HepG2 (cell line): Measurements from ENCODE around the gene RNASE8. TPM values are rescaled to one million over a fixed set of nuclear protein-coding genes. Genes with fewer than 3 reads are reported as not detected.

Experiments used
- ASH2L ChIP-seq: fragments of 300-600, 200-600 bp; sonication (generic); IDR thresholded peaks from 2 replicates; pipeline ENCODE4 v1.7.0; 2017; ENCODE audit warnings: low read depth, mild to moderate bottlenecking, moderate library complexity, mixed read lengths, low read length; ENCODE audit not compliant: insufficient read length
- DPF2 ChIP-seq: sonication (generic); formaldehyde crosslinking; IDR thresholded peaks from 2 replicates; pipeline ENCODE4 v1.4.0; 2020; ENCODE audit warnings: mild to moderate bottlenecking, low read depth, missing genetic modification reagents, borderline replicate concordance
- HNRNPH1 ChIP-seq: fragments of 200-400 bp; formaldehyde crosslinking; optimal IDR thresholded peaks from 2 replicates; pipeline ENCODE3; 2017; ENCODE audit warnings: mild to moderate bottlenecking, low read depth, low read length
- HNRNPLL ChIP-seq: fragments of 200-400 bp; formaldehyde crosslinking; IDR thresholded peaks from 2 replicates; pipeline ENCODE4 v1.6.1; 2017; ENCODE audit warnings: mild to moderate bottlenecking, low read depth, low read length; ENCODE audit not compliant: poor library complexity, severe bottlenecking
- KLF16 ChIP-seq, 2 experiments: sonication (generic) in 1 of 2; formaldehyde crosslinking in 1 of 2; IDR thresholded peaks; 2 replicates each; pipeline versions ENCODE4 v1.6.1 to v1.8.0; 2016 to 2023; ENCODE audit warnings: missing genetic modification reagents in 2 of 2, missing compliant biosample characterization in 1 of 2
- POLR2A ChIP-seq, 2 experiments: IDR thresholded peaks; 2 replicates each; pipeline ENCODE4 v1.6.1; 2011; ENCODE audit warnings: low read depth in 2 of 2, low read length in 2 of 2, mild to moderate bottlenecking in 1 of 2, moderate library complexity in 1 of 2; ENCODE audit not compliant: insufficient read depth in 1 of 2
- RBM39 ChIP-seq: fragments of 200-400 bp; formaldehyde crosslinking; IDR thresholded peaks from one replicate; pipeline ENCODE4 v1.6.1; 2018; ENCODE audit warnings: antibody characterized with exemption, mild to moderate bottlenecking, low read depth, low read length; ENCODE audit not compliant: poor library complexity, severe bottlenecking
- RCOR2 ChIP-seq: IDR thresholded peaks from 2 replicates; pipeline ENCODE4 v1.6.1; 2016; ENCODE audit warnings: missing biosample characterization, missing genetic modification reagents
- TFE3 ChIP-seq: IDR thresholded peaks from 2 replicates; pipeline ENCODE4 v1.6.1; 2016
- WIZ ChIP-seq: sonication (generic); formaldehyde crosslinking; IDR thresholded peaks from 2 replicates; pipeline ENCODE4 v1.5.1; 2020; ENCODE audit warnings: mild to moderate bottlenecking, missing genetic modification reagents
- ZBTB21 ChIP-seq: sonication (generic); formaldehyde crosslinking; IDR thresholded peaks from 2 replicates; pipeline ENCODE4 v1.4.0; 2020; ENCODE audit warnings: missing genetic modification reagents
- ZBTB38 ChIP-seq: sonication (generic); formaldehyde crosslinking; IDR thresholded peaks from 2 replicates; pipeline ENCODE4 v1.5.1; 2020; ENCODE audit warnings: mild to moderate bottlenecking, missing genetic modification reagents
- ZBTB42 ChIP-seq: sonication (generic); formaldehyde crosslinking; IDR thresholded peaks from 2 replicates; pipeline ENCODE4 v1.5.0; 2020; ENCODE audit warnings: mild to moderate bottlenecking, missing genetic modification reagents
- ZBTB44 ChIP-seq: sonication (generic); formaldehyde crosslinking; IDR thresholded peaks from 2 replicates; pipeline ENCODE4 v1.4.0; 2020; ENCODE audit warnings: missing genetic modification reagents
- ZNF142 ChIP-seq: sonication (generic); formaldehyde crosslinking; IDR thresholded peaks from 2 replicates; pipeline ENCODE4 v1.4.0; 2020; ENCODE audit warnings: missing genetic modification reagents
- ZNF24 ChIP-seq: fragments of 450-650 bp; IDR thresholded peaks from 2 replicates; pipeline ENCODE4 v1.6.1; 2017; ENCODE audit warnings: antibody characterized with exemption, mild to moderate bottlenecking
- ZNF33B ChIP-seq: sonication (generic); formaldehyde crosslinking; IDR thresholded peaks from 2 replicates; pipeline ENCODE4 v1.5.1; 2020; ENCODE audit warnings: mild to moderate bottlenecking, missing genetic modification reagents
- ZNF75D ChIP-seq: sonication (generic); formaldehyde crosslinking; IDR thresholded peaks from 2 replicates; pipeline ENCODE4 v1.8.1; 2023; ENCODE audit warnings: missing genetic modification reagents, mild to moderate bottlenecking, borderline replicate concordance
- ZNF766 ChIP-seq: sonication (generic); formaldehyde crosslinking; IDR thresholded peaks from 2 replicates; pipeline ENCODE4 v1.5.0; 2020; ENCODE audit warnings: missing genetic modification reagents, borderline replicate concordance
- polyA plus RNA-seq, 8 experiments: library from polyadenylated mRNA; depleted of rRNA in 3 of 8; stranded (reverse) in 7 of 8; unstranded in 1 of 8; fragments of >200 nt; fragmentation: Illumina TruSeq in 4 of 8; extraction: Trizol in 4 of 8; gene quantifications; 2 replicates each; pipeline versions ENCODE4 v1.2.1 to v1.2.3, GENCODE V29; 2011 to 2016; ENCODE audit warnings: low read depth in 4 of 8, missing spikeins in 1 of 8, mixed read lengths in 1 of 8; ENCODE audit not compliant: insufficient read depth in 1 of 8
- total RNA-seq, 5 experiments: library from RNA; depleted of rRNA; stranded (reverse); fragments of >200 nt; fragmentation: Illumina TruSeq; extraction: Trizol; gene quantifications; 2 replicates each; pipeline ENCODE4 v1.2.3, GENCODE V29; 2016; ENCODE audit warnings: low read depth in 1 of 5
- TF ChIP-seq, protein P1 (sequence below): sonication (generic); formaldehyde crosslinking; conservative IDR thresholded peaks from 2 replicates; pipeline ENCODE4 v1.4.0; 2020; ENCODE audit warnings: missing genetic modification reagents

Gene RNASE8
- total and polyA plus RNA-seq, 2 of the 13 experiments (the other 11 are each of a cell fraction or from before 2014, with no cell fraction given), result not detected

DNA sequence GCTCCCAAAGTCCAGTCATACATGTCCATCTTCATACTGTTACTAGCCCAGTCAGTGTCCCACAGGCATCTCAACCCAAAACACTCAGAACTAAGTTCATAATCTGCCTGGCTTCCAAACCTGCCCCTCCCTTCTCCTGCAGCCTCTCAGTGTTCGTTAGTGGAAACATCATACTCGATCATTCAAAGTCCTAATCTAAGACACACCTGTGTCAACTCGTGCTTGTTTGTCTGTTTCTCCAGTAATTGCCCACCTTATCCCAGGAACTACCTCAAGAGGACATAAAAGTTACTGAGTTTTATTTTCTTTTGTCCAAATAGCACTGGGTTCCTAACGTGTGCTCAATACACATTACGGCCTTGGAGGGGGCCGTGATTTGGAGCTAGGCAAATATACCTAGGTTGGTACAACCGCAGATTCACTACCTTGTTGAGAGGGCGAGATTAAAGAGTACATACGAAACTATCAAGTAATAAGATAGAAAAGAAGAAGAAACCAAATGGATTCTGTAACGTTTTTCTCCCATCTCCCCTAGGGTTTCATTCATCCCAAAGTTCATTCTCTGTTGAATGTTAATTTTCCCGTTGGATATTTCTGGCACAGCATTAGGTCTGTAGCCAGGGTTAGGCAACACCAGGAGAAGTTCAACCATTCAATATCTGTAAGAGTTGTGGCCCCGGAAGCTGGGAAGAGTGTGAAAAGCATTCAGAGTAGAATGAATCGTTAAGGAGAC is 3.2 kb downstream of the RNASE8 start (continued):
- TF ChIP-seq ZNF142 (CRISPR knock-in tag), result no peak
- TF ChIP-seq, protein P1, sequence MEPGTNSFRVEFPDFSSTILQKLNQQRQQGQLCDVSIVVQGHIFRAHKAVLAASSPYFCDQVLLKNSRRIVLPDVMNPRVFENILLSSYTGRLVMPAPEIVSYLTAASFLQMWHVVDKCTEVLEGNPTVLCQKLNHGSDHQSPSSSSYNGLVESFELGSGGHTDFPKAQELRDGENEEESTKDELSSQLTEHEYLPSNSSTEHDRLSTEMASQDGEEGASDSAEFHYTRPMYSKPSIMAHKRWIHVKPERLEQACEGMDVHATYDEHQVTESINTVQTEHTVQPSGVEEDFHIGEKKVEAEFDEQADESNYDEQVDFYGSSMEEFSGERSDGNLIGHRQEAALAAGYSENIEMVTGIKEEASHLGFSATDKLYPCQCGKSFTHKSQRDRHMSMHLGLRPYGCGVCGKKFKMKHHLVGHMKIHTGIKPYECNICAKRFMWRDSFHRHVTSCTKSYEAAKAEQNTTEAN, result no peak
- TF ChIP-seq ZBTB21, result no peak
- TF ChIP-seq ZNF33B (CRISPR knock-in tag), result no peak
- peak; percentile 49 for TF ChIP-seq ASH2L
- TF ChIP-seq ZBTB42 (CRISPR knock-in tag), result no peak
- no peak for TF ChIP-seq HNRNPH1
- TF ChIP-seq DPF2, result no peak
- TF ChIP-seq RCOR2 (CRISPR knock-in tag), result 0 out of 2 replicates have a peak, but pooled peaks have one; percentile 43
- no peak for TF ChIP-seq POLR2A (IDR thresholded peaks at IDR 0.05; ENCODE audit: insufficient read depth in 1 of 2, low read depth in 2 of 2, low read length in 2 of 2)
- no peak for TF ChIP-seq ZBTB44
- TF ChIP-seq ZNF24, result no peak
- 0 out of 4 replicates have a peak, but pooled peaks of 1 of the 2 experiments have one; percentile 43 for TF ChIP-seq KLF16 (CRISPR knock-in tag; IDR thresholded peaks at IDR 0.05)
- no peak for TF ChIP-seq ZBTB38 (CRISPR knock-in tag)
- 0 out of 2 replicates have a peak, but pooled peaks have one; percentile 30 for TF ChIP-seq WIZ (CRISPR knock-in tag)
- no peak for TF ChIP-seq HNRNPLL
- TF ChIP-seq RBM39, result no peak
- no peak for TF ChIP-seq ZNF75D (CRISPR knock-in tag)
- no peak for TF ChIP-seq TFE3 (CRISPR knock-in tag)
- no peak for TF ChIP-seq ZNF766 (CRISPR knock-in tag)
